Measurements from ENCODE around the gene TDRD5. TPM values are rescaled to one million over a fixed set of nuclear protein-coding genes. Genes with fewer than 3 reads are reported as not detected.

Gene TDRD5
- total RNA-seq, 1 experiment from 2014 or later = 0.66 TPM

- TF ChIP-seq USF1 (CRISPR knock-in tag; IDR thresholded peaks at IDR 0.05) (no peak), ZNF121 (CRISPR knock-in tag; IDR thresholded peaks at IDR 0.05) (no peak), AR (CRISPR knock-in tag; IDR thresholded peaks at IDR 0.05) (no peak), FOXK1 (CRISPR knock-in tag; IDR thresholded peaks at IDR 0.05) (no peak), E2F5 (CRISPR knock-in tag; IDR thresholded peaks at IDR 0.05) (peak; percentile 48; the same call in 1 of the 2 replicates), TCF7 (CRISPR knock-in tag; IDR thresholded peaks at IDR 0.05; ENCODE audit: low read depth) (no peak), GABPB1 (CRISPR knock-in tag; IDR thresholded peaks at IDR 0.05) (no peak)
These were observed 15.9 kb upstream of the TDRD5 start, which contains the start of gene NPHS2 (continued) for GRCh38 chr1:179575497-179576314.

GRCh38 chr1:179576509-179576908 is 15.1 kb upstream of the TDRD5 start:
- peaks cover 58% of the 10 kb centered on the region for H3K27me3 Mint-ChIP-seq (ENCODE audit: low read depth)
- peak overlapping the region; percentile 67 for H3K4me3 Mint-ChIP-seq
- ATAC-seq = no peak
- peaks cover 6% of the 10 kb centered on the region for H3K9me3 Mint-ChIP-seq
- peaks cover 4% of the 10 kb centered on the region for H3K36me3 Mint-ChIP-seq
- H3K4me1 Mint-ChIP-seq = peaks cover 8% of the 10 kb centered on the region
- ChIA-PET CTCF (interaction anchor here (0.8 to 1.8 kb wide), 7 partner anchors 7 to 234 kb away, joined by 3 to 18 read pairs (median 8); partner anchors contain the start of gene TDRD5), POLR2A (interaction anchor here (1.4 kb wide), 1 partner anchor 10 kb away, joined by 6 read pairs; no protein-coding TSS in a partner anchor)
- H3K27ac Mint-ChIP-seq = no peak overlapping the region
- no peak for DNase-seq (ENCODE audit: low spot score)
- TF ChIP-seq MAX (CRISPR knock-in tag; IDR thresholded peaks at IDR 0.05) (no peak), ZNF263 (CRISPR knock-in tag; IDR thresholded peaks at IDR 0.05; ENCODE audit: low read depth) (no peak), ZBTB21 (CRISPR knock-in tag; IDR thresholded peaks at IDR 0.05; ENCODE audit: borderline replicate concordance) (no peak), ZNF281 (CRISPR knock-in tag; IDR thresholded peaks at IDR 0.05) (no peak), CTCF (IDR thresholded peaks at IDR 0.05) (no peak), ERG (CRISPR knock-in tag; IDR thresholded peaks at IDR 0.05) (no peak), ZNF423 (CRISPR knock-in tag; IDR thresholded peaks at IDR 0.05) (no peak), JAZF1 (CRISPR knock-in tag; IDR thresholded peaks at IDR 0.05) (no peak), HMGA2 (CRISPR knock-in tag; IDR thresholded peaks at IDR 0.05) (no peak), ZBTB43 (CRISPR knock-in tag; IDR thresholded peaks at IDR 0.05) (no peak), NR1H2 (CRISPR knock-in tag; IDR thresholded peaks at IDR 0.05) (no peak), TEAD4 (CRISPR knock-in tag; IDR thresholded peaks at IDR 0.05) (no peak), AR (CRISPR knock-in tag; IDR thresholded peaks at IDR 0.05) (no peak), ZNF232 (CRISPR knock-in tag; IDR thresholded peaks at IDR 0.05) (no peak)

All from WTC11 (cell line).